ENCODE results near the gene SAMSN1.

SAMSN1 gene

DNA sequence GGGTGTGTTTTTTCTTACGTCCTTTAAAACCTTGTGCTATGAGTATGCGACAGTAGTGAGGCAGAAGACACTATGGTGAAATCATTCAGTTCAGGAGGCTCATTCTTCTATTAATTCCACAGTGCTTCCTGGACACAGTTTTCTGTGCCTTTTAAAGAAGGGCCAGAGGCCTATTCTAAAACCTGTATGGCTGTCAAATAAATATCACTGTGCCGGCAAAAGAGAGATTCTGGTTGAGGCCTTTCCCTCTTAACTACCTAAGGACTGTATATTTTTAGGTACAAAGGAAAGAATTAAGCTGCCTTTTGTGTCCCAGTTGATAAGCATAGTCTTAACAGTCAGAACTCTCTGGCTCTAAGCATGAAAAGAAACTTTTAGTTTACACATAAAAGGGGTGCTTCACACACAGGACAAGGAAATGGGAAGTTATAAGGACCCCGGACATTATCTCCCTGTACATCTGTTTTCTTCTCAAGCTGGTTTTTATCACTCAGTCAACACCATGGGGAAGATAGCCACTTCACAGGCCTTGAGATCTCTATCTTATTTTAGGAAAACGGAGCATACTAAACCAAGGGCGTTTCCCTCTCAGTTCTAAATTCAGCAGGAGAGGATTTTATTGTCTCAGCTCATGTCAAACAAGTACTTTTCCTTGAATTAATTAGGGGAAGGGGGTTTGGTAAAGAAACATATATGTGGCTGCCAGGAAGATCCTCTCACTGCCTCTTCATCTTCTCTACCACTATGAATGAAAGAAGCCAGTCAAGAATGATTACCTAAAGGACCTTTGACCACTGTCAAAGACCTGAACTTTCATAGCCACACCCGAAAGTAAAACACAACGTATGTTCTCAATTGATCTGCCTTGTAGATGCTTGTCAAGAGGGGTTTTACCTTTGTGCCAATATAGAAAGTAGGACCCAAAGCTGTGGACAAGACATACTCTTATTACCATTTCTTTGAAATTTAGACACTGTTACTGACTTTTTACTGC, 91.8 kb downstream of the SAMSN1 start:
- in situ Hi-C loops (cut with HindIII; ENCODE audit: low pct_unique_long_range_greater_than_20kb, low sequenced_read_pairs) = no loop called here
- no peak for DNase-seq (ENCODE audit: low read depth in 1 of 2, low spot score in 1 of 2)
- TF ChIP-seq JUND (IDR thresholded peaks at IDR 0.05; ENCODE audit: low read depth) = no peak

DNA sequence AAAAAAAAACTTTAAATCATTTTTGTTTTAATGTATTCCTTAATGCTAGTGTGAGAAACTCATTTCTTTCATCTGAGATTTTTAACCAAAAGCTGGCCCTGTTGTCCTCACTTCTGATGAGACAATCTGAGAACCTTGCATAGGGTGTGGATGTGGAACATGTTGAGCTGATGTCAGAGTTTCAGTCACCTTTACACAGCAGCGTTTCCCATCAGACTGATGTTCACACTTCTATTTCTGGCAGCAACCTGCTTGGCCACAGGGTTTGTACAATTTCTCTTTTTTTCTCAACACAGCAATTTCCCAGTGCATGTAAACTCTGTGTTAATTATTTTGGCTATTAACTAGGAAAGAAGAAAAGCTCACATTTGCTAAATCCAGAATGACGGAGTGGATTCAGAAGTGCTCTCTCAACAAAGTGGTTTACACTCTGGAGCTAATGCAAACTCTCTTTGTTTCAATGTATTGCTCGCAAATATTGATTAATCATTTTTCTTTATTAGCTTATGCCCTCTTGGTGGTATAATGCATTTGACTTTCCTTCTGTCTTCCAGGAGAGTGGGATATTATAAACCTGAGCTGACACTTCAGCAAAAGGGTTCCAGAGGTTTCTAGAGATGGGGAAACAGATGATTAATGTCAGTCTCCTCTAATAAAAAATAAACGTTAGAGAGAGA, 92.6 kb downstream of the SAMSN1 start:
- DNase-seq (ENCODE audit: low read depth in 1 of 2, low spot score in 1 of 2) = no peak
- in situ Hi-C loops (cut with HindIII; ENCODE audit: low pct_unique_long_range_greater_than_20kb, low sequenced_read_pairs) = no loop called here
- TF ChIP-seq JUND (IDR thresholded peaks at IDR 0.05; ENCODE audit: low read depth) = no peak

DNA sequence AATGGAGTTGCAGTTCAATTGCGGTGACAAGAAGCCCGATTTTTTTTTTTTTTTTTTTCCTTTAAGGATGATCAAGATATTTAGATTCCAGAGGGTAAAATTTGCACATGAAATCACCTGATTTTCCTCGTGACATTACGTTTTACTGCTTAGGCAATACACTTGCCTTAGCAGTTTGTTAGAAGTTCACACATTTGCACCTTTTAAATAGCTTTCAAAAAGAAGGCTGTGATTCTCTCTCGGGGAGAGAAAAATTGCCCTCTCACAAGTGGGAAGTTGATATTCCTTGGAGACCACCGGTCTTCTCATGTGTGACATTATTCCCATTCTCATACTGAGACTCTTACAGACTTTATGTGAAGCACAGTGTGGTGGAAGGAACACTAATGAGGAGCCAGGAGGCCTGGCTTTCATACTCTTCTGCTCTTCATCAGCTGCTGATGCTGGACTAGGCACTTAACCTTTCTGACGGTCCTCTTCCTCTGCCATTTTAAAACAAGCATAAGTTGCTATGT, 93.3 kb downstream of the SAMSN1 start:
- DNase-seq (ENCODE audit: low read depth in 1 of 2, low spot score in 1 of 2) = no peak
- TF ChIP-seq JUND (IDR thresholded peaks at IDR 0.05; ENCODE audit: low read depth) = no peak
- in situ Hi-C loops (cut with HindIII; ENCODE audit: low pct_unique_long_range_greater_than_20kb, low sequenced_read_pairs) = no loop called here

DNA sequence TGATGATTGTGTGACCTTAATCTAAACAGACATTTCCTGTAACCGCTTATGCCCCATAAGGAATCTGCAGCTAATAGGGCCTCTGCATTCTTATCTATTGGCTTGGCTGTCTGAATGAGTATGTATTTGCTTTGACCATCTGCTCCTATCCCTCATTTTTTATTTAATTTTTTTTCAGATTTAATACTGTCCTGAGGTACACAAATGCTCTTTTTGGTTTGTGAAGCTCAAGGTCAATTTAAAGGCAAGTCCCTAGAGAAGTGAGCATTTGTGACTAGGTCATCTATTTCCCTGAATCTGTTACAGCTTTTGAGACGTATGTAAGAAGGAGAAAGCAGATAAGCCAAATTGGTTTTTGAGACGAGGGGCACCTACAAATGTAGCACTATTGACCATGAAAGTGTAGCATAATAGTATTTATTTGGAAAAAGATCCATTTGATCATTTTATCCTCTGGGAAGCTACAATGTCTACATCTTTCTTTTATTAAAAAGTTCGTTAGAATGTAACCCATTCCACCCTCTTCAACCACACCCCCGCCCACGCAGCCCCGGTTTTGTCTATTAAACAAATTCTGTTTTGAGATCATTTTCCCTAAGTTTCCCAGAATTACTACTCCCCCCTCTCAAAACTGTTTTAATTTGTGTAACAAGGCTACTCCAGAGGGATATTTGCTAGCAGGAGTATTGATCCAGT, 93.9 kb downstream of the SAMSN1 start:
- in situ Hi-C loops (cut with HindIII; ENCODE audit: low pct_unique_long_range_greater_than_20kb, low sequenced_read_pairs) = no loop called here
- no peak for TF ChIP-seq JUND (IDR thresholded peaks at IDR 0.05; ENCODE audit: low read depth)
- no peak for DNase-seq (ENCODE audit: low read depth in 1 of 2, low spot score in 1 of 2)

DNA sequence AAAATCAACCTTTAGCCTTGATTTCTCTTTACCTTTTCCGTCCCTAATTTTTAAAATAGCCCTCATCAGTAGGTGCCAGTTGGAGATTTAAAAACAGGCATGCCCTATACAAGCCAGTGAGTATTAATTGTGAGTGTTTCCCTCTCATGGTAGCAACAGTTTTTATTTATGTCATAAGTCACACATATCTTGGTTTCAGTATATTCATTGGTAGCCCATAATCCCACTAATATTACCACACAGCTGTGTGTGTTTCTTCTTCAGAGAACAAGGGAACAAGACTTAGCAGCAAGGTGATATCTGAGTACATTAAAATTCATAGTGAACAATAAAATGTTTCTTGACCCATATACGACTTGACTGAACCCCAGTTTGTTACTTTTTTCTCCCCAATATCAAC, 94.6 kb downstream of the SAMSN1 start:
- in situ Hi-C loops (cut with HindIII; ENCODE audit: low pct_unique_long_range_greater_than_20kb, low sequenced_read_pairs) = no loop called here
- DNase-seq (ENCODE audit: low read depth in 1 of 2, low spot score in 1 of 2) = no peak
- TF ChIP-seq JUND (IDR thresholded peaks at IDR 0.05; ENCODE audit: low read depth) = no peak

DNA sequence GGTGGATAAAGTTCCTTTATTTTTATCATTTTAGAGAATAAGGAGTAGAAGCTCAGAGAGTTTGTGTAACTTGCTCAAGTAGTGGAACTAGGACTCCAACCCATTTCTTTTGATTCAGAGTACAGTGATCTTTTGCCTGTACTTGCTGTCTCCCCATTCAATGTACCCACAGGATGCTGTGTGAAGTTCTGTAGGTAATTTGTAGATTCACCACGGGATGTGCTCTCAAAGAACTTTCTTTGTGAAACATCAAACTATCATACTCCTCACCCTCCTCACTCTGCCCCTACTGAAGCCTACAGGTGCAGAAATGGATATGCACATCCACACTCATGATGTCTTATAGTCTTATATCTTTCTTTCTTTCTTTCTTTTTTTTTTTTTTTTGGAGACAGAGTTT, 97.3 kb downstream of the SAMSN1 start:
- DNase-seq (ENCODE audit: low read depth in 1 of 2, low spot score in 1 of 2) = no peak
- TF ChIP-seq JUND (IDR thresholded peaks at IDR 0.05; ENCODE audit: low read depth) = no peak
- in situ Hi-C loops (cut with HindIII; ENCODE audit: low pct_unique_long_range_greater_than_20kb, low sequenced_read_pairs) = no loop called here

DNA sequence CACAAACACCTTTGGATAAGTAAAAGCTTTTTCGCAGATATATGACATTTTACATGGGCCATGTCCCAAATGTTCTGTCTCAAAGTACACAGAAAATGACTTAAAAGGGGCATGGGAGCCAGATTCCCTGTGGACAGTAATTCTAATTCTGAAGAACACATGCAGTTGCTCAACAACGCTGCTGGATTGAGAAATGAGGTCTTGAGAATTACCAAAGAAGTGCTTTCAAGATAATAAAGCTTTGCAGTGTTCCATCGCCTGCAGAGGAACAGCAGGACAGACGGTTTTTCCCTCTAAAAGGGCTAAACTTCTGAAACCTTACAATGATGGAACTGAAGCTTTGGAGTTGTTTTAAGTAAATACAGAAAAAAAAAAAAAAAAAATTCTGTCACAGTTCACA, 107.9 kb downstream of the SAMSN1 start:
- in situ Hi-C loops (cut with HindIII; ENCODE audit: low pct_unique_long_range_greater_than_20kb, low sequenced_read_pairs) = no loop called here
- TF ChIP-seq JUND (IDR thresholded peaks at IDR 0.05; ENCODE audit: low read depth) = no peak
- no peak for DNase-seq (ENCODE audit: low read depth in 1 of 2, low spot score in 1 of 2)

DNA sequence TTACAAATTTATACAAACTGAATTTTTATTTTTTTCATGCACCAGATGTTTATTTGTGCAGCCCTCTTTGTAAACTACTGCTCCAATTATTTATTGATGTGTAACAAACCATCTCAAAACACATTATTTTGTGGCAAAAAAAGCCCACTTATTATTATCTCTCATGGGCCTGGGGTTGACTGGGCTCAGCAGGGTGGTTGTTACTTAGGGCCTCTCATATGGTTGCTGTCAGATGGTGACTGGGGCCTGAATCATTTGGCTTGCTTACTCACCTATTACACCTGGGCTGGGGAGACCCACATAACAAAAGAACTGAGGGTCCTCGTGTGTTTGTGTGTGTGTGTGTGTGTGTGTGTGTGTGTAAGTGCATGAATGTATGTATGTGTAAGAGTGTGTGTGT, 110.7 kb downstream of the SAMSN1 start:
- DNase-seq (ENCODE audit: low read depth in 1 of 2, low spot score in 1 of 2) = no peak
- in situ Hi-C loops (cut with HindIII; ENCODE audit: low pct_unique_long_range_greater_than_20kb, low sequenced_read_pairs) = no loop called here
- TF ChIP-seq JUND (IDR thresholded peaks at IDR 0.05; ENCODE audit: low read depth) = no peak

Data from T47D (cell line).